Fibroblast of upper back skin (primary cell): Measurements from ENCODE around the gene TSPEAR.

Experiments
- DNase-seq: peaks from one replicate; pipeline ENCODE4 v3.0.0-alpha.2; 2013

Gene TSPEAR

DNA sequence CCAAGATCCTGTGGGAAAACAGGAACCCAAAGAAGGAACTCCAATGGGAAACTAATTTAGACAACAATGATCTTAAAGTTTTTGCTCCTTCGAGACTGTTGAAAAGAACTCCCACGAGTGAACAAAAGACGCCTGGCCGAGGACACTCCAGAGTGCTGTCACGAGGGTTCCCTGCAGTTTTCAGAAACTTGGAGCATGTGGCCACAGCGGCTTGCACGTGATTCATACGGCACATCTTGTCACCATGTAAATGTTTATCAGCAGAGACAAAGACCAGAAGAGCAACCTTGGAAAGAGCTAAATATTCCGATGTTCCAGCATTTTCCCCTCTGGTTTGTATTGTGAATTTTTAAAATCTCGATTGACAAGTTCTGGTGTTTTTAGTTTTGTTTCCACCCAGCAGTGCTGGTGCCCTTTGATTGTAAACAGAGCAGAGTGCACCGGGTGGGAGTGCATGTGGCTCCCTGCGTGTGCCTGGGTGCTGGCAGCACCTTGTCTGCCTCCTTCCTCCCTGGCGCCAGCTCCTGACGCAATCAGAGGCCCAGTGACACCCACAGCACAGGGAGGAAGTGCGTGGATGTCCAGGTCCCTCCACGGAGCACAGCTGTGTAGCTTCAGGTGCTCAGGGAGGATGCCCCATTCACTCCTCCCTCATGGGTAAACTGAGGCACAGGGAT lies 233.1 kb downstream of the TSPEAR start:
- no peak for DNase-seq

DNA sequence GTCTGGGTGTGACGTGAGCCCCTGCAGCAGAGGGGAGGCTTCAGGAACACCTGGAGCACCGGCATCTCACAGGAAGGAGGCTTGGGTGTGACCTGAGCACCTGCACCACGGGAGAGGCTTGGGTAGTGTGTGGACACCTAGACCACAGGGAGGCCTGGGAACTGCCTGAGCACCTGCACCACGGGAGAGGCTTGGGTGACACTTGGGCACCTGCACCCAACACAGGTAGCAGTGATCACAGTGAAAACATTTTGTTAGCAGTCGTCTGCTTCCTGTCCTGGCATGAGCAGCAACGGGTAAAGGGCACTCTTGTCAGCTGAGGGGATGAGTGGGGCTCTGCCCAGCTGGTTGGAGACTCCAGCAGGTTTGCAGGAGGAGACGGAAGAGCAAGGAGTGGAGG lies 233.7 kb downstream of the TSPEAR start:
- DNase-seq = no peak

DNA sequence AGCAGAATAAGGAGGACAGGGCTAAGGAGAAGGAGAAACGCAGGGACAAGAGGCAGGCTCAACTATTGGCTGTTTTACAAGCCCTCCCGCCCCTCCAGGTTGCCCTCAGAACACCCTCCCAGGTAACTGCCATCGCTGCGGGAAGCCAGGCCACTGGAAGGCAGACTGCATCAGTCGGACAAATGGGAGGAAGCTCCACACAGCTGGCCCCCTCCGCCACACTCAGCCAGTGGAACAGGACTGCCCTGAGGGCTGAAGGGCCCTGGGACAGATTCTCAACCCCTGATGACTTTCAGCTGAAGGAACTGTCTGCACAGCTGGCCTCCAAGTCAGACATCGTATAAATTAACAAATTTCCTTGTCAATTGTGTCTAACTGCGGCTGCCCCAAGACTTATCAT lies 234.2 kb downstream of the TSPEAR start:
- DNase-seq = no peak

DNA sequence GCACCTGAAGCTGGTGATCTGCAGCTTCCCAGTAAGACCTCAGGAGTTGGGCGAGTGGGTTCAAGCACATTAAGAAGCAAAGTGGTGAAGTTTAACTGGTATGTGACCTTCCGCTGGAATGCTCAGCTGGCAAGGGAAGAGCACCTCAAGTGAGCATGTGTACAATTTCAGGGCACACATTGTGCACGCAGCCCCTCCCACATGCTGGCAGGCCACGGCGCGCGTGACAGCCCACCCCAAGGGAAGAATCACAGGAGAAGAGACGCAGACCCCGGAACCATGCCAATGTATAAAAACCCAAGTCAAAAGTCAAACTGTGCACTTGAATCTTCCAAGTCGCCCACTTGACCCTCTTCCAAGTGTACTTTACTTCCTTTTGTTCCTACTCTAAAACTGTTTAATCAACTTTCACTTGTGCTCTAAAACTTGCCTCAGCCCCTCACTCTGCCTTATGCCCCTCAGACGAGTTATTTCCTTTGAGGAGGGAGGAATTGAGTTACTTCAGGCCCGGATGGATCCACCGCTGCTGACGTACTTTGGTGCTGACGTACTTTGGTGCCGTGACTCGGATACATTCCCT lies 236.0 kb downstream of the TSPEAR start:
- DNase-seq = no peak

DNA sequence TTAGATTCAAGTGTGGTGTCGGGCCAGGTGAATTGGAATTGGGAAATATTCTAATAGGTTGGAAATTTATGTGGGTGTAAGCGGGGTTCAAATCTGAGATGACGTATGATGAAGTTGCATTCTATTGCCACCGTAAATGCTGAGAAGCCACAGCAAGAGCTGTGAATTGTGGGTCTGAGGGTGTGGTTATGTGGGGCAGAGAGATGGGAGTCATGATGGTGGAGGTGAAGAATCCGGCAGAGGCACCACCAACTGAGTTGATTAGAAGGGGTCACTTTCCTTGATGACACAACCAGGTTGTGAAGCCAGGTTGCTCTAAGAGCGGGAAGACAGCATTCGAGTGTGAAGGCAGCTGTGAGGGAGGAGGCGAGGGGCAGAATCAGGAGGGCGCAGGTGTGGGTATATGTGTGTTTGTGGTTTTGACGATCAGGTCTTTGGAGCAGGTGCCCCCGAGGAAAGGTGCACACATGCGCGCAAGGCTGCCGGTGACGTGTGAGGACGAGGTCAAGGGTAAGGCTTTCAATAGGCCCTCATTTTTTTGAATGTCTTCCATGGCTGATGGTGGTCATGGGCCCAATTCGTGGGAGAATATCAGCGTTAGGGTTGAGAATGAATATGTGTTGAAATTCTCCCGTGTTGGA lies 237.3 kb downstream of the TSPEAR start:
- DNase-seq = no peak

DNA sequence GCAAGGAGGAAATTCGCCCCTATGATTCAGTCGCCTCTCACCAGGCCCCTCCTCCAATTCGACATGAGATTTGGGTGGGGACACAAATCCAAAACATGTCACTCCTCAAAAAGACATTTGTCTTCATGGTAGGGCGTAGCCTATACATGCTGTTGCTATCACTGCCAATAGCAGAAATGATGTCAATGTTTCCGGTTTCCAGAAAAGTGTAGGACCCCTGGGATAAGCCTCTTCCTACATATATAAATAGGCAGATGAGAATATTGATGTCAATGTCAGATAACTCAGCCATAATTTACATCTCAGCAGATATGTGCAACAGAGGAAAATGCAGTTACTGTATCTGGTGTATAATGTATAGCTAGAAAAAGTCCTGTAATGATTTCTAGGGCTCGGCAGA lies 239.4 kb downstream of the TSPEAR start:
- DNase-seq = no peak

DNA sequence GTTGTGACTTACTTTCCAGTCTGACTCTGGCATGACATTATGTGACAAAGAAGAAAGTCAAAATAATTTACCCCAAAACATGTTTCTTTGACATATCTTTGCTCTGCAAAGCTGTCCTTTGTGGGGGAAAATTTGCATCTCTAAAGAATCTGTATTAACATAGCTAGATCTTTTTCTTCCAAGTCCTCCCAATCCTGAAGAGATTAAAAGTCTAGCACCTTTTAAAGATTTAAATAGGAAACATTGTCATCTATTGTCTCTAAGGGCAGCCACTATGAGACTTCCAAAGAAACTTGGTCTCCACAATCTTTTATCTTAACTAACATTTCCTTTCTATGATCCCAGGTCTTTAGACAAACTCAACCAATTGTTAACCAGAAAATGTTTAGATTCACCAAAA lies 240.0 kb downstream of the TSPEAR start:
- no peak for DNase-seq

DNA sequence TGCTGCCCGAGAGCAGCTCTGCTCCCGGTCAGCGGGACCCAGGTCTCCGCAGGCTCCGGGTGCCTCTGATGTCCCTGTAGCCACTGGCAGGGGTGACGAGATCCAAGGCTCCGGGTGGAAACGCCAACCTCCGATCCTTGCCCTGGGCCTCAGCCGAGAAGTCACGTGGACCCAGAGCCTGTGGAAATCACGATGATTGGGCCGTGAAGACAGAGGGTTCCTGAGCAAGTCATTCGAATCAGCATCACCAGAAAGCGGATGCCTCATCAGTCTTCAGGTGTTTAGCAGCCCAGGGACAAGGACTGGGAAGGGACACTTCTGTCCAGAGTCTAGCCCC lies 243.5 kb downstream of the TSPEAR start:
- DNase-seq = no peak

DNA sequence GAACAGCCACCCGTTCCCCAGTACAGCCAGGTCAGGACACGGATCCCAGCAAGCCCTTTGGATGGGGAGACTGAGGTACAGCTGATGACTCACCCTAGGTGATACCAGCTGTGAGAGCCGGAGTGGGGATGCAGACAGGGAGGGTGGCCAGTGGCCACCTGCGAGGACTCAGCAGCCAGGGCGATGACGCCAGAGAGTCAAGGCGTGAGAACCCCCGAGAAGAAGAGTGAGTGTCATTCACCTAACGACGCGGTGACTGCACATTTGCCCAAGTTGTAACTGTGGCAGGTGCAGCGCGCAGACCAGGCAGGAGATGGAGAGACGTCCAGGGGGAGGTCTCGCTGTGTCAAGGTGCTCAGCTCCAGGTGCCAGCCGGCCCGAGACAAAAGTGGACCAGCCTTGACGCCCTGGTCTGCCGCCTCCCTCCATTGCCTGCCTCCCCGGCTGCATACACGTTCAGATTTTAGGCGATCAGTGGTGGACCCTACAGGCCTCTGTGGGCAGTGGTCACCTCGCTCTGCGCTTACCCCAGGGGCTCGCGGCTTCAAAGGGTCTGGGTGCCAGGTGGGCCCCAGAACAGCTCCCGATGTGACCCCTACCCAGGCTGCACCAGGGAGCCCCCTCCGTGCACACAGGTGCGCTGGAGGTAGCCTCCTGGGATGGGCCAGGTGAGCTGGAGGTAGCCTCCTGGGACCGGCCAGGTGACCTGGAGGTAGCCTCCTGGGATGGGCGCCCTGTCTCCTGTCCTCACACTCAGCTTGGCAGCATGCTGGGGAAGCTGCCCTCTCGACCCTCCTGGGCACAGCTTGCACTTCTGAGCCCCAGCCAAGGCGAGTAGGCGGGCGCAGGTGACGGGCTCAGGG lies 244.1 kb downstream of the TSPEAR start:
- DNase-seq = no peak

DNA sequence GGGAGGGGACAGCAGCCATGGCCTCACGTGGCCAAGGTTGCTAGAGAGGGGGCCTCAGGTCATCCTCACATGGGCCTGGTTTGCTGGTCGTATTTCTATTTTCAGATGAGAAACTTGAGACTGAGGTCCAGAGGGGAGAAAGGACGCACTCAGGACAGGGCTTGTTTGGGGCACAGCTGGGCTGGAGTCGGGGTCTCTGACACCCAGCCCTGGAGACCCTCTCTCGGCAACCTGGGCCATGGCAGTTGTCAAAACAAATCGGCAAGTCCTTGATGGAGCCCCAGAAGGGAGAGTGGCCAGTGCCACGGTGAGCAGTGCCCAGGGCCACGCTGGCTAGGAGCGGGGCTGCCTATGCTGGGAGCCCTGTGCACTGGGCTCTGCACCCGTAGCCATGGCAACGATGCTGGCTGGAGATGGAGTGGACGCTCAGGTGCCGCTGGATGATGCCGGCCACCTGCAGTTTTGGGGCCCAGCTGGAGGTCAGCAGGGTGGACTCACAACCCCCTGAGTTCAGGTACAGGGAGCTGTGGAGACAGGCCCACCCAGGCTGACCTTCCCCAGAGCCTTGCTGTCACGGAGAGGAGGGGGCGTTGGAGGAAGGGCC lies 244.9 kb downstream of the TSPEAR start:
- no peak for DNase-seq

DNA sequence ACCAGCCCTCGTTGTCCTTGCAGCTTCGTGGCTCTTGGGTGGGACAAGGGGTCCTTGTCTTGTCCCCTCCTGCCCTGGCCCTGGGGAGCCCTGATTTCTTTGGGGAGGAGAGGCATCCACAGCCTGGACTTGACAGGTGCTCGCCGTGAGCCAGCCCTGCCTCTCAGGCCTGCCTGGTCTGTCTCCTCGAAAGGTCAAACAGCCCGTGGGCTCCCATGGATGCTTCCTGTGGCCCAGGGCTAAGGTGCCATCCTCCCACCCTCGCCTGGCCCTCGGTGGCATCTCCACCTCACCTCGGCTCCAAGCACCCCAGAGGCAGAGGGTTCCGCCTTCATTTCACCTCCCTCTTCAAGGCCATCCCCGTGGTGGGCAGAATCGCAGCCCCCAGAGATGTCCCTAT lies 247.0 kb downstream of the TSPEAR start:
- DNase-seq = no peak

DNA sequence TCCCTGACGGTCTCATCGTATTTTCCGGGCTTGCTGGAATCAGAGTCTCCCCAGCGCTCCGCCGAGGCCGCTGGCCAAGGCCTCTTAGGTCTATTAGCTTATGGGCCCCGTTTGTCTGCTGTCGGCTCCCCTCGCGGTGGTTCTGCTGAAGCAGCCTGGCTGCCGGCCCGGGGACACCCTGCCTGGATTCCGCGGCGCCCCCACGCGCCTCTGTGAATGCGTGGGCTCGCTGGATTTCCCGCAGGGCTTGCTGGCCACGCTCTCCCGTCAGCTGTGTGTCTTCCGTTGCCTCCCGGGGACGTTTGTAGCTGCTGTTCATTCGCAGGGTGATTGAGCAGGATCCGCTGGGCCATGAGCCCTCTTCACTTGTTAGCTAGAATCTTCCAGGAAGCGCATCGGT lies 247.6 kb downstream of the TSPEAR start:
- no peak for DNase-seq

DNA sequence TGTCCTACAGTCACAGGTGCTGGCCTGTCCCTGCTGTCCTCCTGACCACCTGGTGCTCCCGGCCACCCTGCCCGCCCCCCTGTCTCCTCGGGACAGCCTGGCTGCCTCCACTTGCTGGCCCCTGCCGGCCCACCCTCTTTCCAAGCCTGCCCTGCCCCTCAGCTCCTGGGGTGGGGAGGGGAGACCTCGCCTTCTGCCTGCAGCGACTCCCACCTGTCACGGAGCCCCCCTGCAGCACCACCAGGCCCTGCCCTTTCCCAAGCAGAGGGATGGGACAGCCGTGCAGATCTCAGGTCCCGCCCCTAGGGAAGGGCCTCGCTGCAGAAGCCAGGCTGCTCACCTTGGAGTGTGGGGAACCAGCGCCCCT lies 248.6 kb downstream of the TSPEAR start:
- DNase-seq = no peak

DNA sequence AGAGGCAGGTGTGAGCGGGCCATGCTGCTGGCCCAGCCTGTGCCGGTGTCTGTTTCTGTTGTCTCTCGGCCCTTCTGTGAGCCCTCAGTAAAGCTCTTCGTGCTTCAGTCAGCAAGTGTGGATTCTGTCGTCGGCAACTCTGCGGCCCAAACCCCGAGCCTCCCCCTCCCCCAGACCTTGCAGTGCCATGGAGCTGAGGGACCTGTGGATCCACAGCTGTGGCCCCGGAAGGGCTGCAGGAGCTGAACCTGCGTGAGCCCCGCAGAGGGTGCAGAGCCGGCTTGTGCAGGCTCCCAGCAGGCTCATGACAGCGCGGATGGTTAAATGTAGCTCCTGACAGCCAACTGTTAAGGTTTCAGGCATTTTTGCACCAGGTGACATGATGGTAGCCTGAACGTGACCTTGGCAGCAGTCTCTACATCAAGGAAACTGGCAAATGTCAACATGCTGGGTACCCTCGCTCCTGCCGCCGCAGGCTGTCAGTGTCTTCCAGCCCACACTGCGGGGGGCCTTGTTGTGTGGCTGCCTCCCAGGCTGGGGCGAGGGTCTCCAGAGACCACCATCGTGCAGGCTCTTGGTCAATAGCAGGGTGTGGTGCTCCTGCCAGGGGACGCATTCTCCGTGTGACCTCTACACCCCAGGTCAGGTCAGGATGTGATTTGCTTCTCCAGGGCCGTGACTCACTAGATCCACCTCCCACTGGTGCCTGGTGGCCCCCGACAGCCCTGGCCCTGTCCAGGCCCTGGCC lies 249.1 kb downstream of the TSPEAR start:
- no peak for DNase-seq

DNA sequence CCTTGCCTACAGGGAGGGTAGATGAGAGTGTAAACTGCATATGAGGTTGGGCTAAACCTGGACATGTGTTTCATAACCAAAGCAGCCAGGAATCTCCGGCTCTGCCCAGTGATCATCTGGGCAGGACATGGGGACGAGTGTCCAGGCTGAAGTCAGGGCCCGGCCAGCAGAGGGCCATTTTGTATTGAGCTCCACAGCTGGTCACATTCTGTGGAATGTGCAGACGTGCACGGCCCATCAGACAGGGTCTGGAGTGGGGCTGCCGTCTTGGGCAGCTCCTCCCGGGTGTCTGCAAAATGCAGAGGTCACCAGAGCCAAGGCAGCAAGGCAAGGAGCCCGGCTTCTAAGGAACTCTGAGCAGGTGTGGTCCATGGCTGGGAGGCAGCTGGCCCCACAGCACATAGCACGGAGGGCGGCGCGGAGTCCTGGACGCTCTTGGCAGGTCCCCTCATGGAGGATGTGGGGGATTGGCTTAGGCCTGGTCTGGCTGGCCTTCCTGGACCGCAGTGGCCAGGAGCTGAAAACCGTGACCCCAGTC lies 249.8 kb downstream of the TSPEAR start:
- DNase-seq = no peak

DNA sequence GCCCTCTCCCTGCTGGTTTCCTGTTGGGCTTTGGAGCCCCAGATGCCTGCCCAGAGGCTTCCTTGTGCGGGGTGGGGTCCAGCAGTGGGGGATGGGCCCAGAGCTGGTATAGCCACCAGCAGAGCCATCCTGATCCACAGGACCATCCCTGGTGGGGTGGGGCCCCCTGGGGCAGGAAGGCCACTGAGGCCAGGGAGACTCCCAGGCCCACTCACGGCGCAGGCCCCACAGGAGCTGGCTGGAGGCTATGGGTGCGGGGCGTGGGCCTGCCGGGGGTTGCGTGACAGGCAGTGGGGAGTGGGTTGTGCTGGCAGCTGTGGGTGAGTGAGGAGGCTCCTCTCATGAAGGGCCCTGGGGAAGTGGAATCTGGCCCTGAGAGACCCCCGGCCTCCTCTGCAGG lies 250.4 kb downstream of the TSPEAR start:
- DNase-seq = no peak

DNA sequence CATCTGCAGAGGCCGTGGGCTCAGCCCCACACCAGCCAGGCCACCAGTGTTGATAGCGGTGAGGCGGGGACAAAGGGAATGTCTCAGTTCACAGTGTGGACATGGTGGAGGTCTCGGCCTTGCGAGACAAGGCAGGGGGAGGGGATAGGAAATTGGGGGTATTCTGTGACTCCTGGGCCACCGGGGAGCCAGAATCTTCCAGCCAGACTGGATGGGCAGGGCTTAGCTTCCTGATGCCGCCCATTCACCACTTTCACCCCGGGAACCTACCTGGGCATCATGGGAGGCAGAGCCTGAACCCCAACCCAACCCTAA lies 251.0 kb downstream of the TSPEAR start:
- DNase-seq = no peak

DNA sequence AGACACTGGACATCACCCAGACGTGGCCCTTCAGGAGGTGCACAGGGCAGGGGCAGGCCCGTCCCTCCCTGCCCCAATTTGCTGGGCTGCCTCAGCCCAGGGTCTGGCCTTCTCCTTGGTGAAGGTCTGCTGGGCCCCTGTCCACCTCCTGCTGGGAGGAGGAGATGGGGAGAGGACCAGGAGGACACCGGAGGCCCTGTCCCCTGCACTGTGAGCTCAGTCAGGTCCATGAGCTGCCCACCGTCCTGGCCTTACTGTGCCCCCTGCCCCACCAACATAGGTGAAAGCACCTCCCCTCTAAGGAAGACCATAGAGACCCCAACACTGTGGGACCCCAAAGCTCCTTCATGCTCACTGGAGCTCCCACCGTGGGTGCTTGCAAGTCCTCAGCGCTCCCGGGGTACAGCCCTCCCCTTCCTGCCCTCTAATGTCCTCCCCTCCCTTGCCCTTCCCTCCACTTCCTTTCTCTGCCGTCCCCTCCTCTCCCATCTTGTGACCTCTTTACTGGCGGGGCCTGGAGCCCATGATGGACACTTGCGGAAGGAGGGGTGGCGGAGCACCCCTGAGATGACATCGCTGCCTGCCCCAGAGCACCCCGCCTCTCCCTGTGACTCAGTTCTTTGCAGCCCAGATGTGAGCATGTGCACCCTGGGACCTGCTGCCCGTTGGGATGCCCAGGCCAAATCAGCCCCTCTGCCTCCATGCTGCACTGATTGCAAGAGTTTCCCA lies 251.5 kb downstream of the TSPEAR start:
- DNase-seq = no peak

DNA sequence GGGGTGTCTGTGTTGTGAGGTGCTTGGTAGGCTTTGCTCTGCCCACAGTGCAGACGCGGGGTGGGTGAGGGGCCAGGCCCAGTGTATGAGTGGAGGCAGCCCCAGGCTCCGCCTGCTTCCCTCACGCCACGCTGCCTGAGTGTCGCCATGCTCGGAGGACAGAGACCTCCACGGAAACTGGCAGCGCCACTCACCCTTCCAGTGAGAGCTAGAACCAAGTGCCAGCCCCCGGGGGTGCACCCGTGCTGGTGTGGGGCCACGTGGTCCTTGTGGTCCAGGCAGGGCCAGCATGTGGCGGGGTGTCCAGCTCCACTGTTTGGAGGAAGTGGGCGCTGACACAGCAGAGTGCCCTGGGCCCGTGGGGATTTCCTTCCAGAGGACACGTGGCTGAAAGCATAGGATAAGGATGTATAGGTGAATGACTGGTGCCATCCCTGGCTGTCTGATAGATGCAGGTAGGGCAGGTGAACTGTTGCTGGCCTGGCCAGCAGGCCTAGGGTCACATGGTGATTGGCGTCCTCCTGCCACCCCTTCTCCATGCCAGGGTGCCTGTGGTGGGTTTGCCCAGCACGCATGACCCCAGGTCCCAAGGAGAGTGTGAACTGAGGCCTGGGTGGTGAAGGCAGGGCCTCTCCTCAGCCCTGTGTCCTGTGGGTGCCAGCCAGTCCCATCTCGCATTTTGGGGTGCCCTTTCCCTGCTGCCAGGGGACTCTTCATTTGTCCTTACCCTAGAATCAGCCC lies 252.2 kb downstream of the TSPEAR start:
- no peak for DNase-seq

DNA sequence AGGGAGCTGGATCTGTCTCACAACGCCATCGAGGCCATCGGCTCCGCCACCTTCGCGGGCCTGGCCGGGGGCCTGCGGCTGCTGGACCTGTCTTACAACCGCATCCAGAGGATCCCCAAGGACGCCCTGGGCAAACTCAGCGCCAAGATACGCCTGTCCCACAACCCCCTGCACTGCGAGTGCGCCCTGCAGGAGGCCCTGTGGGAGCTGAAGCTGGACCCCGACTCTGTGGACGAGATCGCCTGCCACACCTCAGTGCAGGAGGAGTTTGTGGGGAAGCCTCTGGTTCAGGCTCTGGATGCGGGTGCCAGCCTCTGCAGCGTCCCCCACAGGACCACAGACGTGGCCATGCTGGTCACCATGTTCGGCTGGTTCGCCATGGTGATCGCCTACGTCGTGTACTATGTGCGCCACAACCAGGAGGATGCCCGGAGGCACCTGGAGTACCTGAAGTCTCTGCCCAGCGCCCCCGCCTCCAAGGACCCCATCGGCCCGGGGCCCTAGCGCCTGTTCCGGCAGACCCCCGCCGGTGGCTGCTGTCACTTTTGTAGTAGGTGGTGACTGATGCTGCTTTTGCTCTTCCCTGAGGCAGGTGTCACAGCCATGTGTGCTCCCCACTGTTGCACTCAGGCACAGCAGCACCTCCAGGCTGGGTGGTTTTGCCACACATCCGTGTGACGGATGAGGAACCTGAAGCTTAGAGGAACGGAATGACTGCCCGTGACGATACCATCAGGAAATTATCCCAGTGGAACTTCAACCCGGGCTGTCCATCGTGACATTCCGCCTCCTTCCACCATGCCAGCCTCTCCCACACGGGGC lies 254.2 kb downstream of the TSPEAR start:
- DNase-seq = no peak
